HG02970 (cell line): Measurements from ENCODE around the gene P2RX1.
A peak's percentile ranks its signal among the peaks of the same experiment; 100 is the strongest.

Experiments
- ATAC-seq: cut with Tn5 transposase; IDR thresholded peaks from one replicate; pipeline ENCODE4 v1.9.1; 2021; ENCODE audit warnings: mild to moderate bottlenecking, moderate library complexity, moderate number of reproducible peaks; ENCODE audit not compliant: unreplicated experiment, low FRiP score

Gene P2RX1

DNA sequence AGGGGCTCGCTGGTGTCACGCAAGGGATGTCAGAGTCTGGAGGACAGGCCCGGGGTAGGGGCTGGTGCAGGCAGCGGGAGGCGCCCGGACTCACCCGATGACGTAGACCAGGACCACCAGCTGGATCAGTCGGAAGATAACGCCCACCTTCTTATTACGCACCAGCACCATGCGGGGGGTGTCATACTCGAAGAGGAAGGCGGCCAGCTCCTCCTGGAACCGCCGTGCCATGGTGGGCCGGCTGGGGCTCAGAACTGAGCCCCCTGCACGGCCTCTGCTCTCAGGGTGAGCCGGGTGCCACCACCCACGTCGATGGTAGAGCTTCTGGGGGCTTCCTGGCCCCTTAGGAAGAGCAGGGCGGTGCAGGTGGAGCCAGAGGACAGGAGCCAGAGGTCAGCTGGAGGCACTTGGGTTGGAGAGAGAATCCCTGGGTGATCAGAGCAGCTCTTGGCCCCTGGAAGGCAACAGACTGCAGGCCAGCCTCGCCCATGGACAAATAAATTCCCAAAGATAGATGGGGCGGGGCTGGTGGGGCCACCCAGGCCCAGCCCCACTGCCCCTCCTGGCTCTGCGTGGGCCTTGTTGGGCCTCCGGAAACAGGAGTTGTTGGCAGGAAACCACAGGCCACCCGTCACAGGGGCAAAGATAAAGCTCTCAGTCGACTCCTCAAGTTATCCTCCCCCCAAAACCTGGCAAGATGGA lies at the start of gene P2RX1:
Gene P2RX1 (minus strand): TSS at position 471 of the 702 bp plus-strand sequence. CDS start 240 bp downstream, at position 231.
- ATAC-seq = no peak

- ATAC-seq = no peak
Observed at GRCh38 chr17:3965118-3965800, 49.0 kb upstream of the P2RX1 start.

DNA sequence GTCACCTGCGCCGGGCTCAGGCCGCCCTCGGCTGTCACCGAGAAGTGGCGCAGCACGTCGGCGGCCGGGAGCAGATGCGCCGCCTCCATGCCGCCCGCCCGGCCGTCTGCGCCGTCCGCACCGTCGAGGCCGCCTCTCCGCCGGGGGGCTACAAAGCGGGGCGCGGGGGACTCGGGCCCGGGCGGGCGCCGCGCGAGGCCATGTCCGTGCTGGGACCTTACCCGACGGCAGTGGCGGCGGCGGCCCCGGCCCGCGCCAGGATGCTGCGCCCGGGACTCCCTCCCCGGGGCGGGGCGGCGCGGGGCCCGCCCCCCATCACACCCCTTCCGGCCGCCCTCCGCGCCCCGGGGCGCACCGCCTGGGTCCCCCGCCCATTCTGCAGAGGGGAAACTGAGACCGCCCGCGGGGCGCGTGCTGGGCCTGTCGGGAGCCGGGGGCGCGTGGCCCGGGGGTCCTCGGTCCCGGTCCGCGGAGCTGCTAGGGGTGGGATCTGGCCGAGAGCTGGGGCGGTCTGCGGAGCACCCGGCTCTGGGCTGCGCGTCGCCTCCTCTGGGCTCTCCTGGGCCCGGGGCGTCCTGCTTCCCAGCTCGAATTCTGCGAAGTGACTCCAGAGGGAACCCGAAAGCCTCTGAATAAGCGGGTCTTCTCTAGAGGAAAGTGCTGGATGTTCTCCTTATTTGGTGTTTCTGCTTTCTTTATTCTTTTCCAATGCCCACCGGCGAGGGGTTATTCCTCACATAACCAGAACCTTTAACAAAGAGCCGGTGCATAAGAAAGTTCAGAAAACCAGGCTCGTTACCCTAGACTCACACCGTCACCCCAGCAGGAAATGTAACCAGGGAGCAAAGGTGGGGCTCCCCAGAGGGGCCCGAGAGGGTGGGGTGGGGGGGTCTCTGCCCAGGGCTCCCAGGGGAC lies 48.2 kb upstream of the P2RX1 start, which contains the start of gene ATP2A3:
Gene ATP2A3 (minus strand): TSS at position 235 of the 915 bp plus-strand sequence. CDS start 146 bp downstream, at position 89.
- ATAC-seq = peak; percentile 61

- peak; percentile 7 for ATAC-seq
Observed at GRCh38 chr17:3963237-3964201, 47.3 kb upstream of the P2RX1 start.

DNA sequence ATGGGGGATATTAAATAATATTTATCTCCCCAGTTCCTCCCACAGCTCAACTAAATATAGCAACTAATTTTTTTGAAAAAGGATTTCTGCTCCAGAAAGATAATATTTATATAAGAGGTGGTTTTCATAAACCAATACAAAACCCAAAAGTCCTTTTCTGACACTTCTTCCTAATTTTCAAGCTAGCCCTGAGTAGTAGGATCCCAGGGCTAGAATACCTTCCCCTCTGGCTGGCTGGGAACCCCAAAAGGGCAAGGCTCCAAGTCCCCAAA lies 46.6 kb upstream of the P2RX1 start:
- ATAC-seq = no peak

DNA sequence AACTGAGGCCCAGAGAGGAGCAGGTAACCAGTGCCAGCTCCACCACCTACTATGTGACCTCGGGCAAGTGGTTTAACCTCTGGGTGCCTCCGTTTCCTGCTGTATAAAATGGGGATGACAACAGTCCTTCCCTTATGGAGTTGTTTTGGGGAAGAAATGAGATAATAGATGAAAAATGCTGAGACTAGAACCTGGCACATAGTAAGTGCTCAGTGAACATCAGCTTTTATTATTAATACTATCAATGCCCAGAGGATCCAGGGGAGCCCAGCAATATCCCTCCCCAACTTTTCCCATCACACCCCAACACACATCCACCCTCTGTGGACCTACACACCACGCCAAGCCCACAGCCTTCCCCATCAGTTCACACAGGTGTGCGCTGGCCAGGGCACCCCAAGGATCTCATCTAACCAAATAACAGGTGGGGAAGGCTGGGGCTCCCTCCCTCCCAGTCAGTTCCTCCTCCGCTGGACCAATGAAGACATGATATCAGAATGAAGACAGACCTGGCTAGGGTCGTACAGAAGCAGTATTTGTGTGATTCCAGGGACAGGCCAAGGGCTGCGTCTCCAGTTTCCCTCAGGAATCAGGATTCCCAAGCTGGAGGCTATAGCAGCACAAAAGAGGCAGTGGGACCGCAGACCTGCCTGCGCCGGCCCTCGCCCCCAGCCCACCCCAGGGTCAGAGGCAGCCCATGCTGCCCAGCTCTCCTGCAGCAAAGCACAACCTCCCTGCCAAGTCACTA lies 46.1 kb upstream of the P2RX1 start:
- no peak for ATAC-seq

- ATAC-seq = no peak
Observed at GRCh38 chr17:3961564-3962047, 45.3 kb upstream of the P2RX1 start.

DNA sequence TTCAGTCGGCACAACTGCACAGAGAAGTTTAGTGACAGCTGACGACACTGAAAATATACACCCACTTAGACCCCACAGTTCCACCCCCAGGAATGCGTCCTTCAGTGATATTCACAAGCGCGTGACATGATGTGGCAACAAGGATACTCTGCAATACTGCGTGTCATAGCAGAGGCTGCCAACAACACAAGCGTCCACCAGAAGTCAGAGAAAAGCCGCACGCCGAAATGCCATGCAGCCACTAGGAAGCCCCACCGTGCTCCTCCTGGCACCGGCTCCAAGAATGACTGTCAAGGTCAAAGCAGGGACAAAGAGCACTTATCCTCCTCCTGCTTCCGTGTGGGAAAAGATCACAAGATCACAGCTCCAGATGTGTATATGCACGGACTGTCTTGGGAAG lies 44.5 kb upstream of the P2RX1 start:
- ATAC-seq = no peak

GRCh38 chr17:3959921-3960601 lies 43.8 kb upstream of the P2RX1 start:
- no peak for ATAC-seq

- ATAC-seq = no peak
Observed at GRCh38 chr17:3959295-3959899, 43.1 kb upstream of the P2RX1 start.

DNA sequence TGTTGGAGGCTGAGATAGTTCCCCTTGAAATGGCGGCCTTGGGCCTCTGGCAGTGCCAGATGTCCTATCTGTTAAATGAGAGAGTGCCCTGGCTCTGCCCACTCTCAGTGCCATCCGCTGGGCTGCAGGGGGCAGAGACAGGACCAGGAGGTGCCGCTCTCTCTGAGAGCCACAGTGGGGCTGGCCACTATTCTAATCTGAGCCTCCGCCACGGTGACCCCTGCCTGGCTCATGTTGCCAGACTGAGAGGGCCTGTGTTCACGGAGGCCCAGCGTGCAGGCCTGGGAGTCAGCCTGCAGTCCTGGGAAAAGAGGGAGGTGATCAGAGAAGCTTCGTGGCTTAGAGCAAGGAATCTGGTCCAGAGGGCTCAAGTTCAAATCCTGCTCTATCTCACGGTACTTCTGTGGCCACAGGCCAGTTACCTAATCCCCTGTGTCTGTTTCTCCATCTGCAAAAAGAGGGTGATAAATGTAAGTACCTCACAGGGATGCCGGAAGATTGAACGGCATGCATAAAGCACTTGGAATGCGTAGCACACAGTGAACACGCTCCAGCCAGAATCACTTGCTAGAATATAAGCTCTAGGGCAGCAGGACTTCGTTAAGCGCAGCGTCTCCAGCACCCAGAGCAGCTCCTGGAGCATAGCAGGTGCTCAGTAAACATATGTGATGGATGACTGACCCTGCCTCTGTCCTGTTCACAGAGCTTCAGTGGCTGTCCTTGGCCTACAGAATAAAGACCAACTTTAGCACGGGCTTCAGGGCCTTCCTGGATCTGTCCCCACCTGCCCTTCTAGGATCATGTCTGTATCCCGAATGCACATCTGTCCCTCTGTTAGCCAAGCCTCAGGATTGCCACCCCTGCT lies 41.7 kb upstream of the P2RX1 start:
- no peak for ATAC-seq

GRCh38 chr17:3956983-3957382 lies 40.7 kb upstream of the P2RX1 start:
- ATAC-seq = no peak

DNA sequence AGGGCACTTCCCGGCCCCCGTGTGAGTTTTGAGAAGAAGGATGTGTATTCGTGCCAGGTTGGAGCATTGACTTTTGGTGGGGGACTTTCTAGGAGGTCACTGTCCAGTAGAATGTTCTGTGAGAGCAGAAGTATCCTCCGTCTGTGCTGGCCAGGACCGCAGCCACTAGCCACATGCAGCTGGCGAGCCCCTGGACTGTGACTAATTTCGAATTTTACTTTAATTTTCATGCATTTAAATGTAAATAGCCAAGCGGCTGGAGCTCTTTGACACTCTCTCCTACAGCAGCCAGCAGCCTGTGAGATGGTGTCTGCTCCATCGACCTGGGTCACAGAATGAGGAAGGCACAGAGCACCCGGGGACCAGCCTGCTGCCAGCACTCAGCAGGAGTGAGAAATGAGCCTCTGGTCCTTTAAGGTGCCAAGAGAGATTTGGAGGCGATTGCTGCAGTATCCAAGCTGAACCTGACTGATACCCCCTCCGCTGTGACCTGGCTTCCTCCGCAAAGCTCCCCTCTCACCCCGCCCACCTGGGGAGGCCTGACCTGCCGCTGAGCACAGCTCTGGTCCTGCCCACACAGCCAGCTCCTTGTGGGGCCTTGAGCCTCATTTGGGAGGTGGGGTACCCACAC lies 40.2 kb upstream of the P2RX1 start:
- ATAC-seq = no peak

GRCh38 chr17:3955673-3955988 lies 39.4 kb upstream of the P2RX1 start:
- ATAC-seq = no peak

GRCh38 chr17:3954976-3955672 lies 38.9 kb upstream of the P2RX1 start:
- ATAC-seq = no peak

GRCh38 chr17:3954086-3954485 lies 37.8 kb upstream of the P2RX1 start:
- ATAC-seq = no peak
